ENCODE measurements around the gene CD52. TPM values are rescaled to one million over a fixed set of nuclear protein-coding genes. Genes with fewer than 3 reads are reported as not detected.

CD52 gene
- total and polyA plus RNA-seq, 2 donors (not counting 3 experiments of a cell fraction or from before 2014, with no cell fraction given) = not detected

- Histone ChIP-seq H2AFZ (ENCODE audit: low read depth, low read length) (peak within 1 kb of the TSS; percentile 45), H4K20me1 (replicated peaks; ENCODE audit: control insufficient read depth, extremely low read depth, insufficient read depth, low read length) (no peaks in the 10 kb centered on the region), H3K4me2 (ENCODE audit: insufficient read depth, low read length) (peak within 1 kb of the TSS; percentile 74), H3K9ac (replicated peaks; ENCODE audit: extremely low read depth, insufficient read depth, low read length) (peak within 1 kb of the TSS; percentile 82), H3K9me3 (replicated peaks; ENCODE audit: control insufficient read depth, insufficient read depth, low read length) (no peaks in the 10 kb centered on the region), H3K36me3 (ENCODE audit: control insufficient read depth in 2 of 2, extremely low read depth in 1 of 2, insufficient read depth in 2 of 2, low read length in 2 of 2) (peaks cover 3 to 10% of the 10 kb centered on the region in 2 experiments), H3K27me3 (ENCODE audit: control insufficient read depth in 2 of 2, insufficient read depth in 2 of 2, low read length in 2 of 2) (no peaks in the 10 kb centered on the region), H3K4me3 (replicated peaks in 1 of 3; ENCODE audit: insufficient read depth in 1 of 3, low read depth in 1 of 3, low read length in 3 of 3) (peak within 1 kb of the TSS; percentile 54 to 95 (median 69)), H3K9me1 (replicated peaks; ENCODE audit: control insufficient read depth, extremely low read depth, insufficient read depth, low read length) (no peaks in the 10 kb centered on the region), H3K27ac (ENCODE audit: insufficient read depth, low read depth, low read length) (peak within 1 kb of the TSS; percentile 82), H3K79me2 (ENCODE audit: control insufficient read depth, insufficient read depth, low read length) (peaks cover 31% of the 10 kb centered on the region), H3K4me1 (ENCODE audit: control insufficient read depth, extremely low read depth, insufficient read depth, low read length) (peaks cover 52% of the 10 kb centered on the region)
- intact Hi-C loops (cut with micrococcal nuclease) = loop anchor here (1.0 to 5.0 kb wide), 3 partner anchors 27 to 242 kb away; partner anchors contain the start of genes HMGN2 and UBXN11
- POLR2A ChIA-PET = interaction anchor here (0.7 kb wide), 2 partner anchors 28 to 390 kb away, joined by 3 read pairs; no protein-coding TSS in a partner anchor
- FAIRE-seq (peak; percentile 91), DNase-seq (ENCODE audit: low read depth, low spot score) (peak; percentile 89)
- dilution Hi-C loops (cut with MboI; ENCODE audit: extremely low pct_ligation_motif_present, low sequenced_read_pairs) = no loop called here
- TSS peak; percentile 62 for BruUV-seq (replicated peaks)
- TF ChIP-seq CTCF (IDR thresholded peaks at IDR 0.05; ENCODE audit: extremely low read depth in 1 of 2, insufficient read depth in 1 of 2, low read depth in 1 of 2, low read length in 2 of 2) = peak; percentile 50 to 69
- TF ChIP-seq POLR2A (IDR thresholded peaks at IDR 0.05; ENCODE audit: low read depth, low read length) = peak; percentile 97
- TF ChIP-seq MAX (IDR thresholded peaks at IDR 0.05; ENCODE audit: insufficient read depth, insufficient read length) = no peak
- peak; percentile 99 for TF ChIP-seq POLR2AphosphoS5 (IDR thresholded peaks at IDR 0.05; ENCODE audit: insufficient read depth, low read depth, low read length)
- peak; percentile 39 for TF ChIP-seq FOS (IDR thresholded peaks at IDR 0.05; ENCODE audit: borderline replicate concordance, insufficient read depth, low read length)
- TF ChIP-seq EZH2 (IDR thresholded peaks at IDR 0.05; ENCODE audit: borderline replicate concordance, low read depth, low read length, severe bottlenecking) = no peak
- CTCF ChIA-PET = interaction anchor here (0.6 to 9.1 kb wide), 12 partner anchors 8 to 175 kb away, joined by 3 to 132 read pairs (median 4); partner anchors contain the start of genes CD52, CEP85 and ZNF593
Measured at GRCh38 chr1:26279456-26280332, 38.1 kb upstream of the CD52 start, which contains the start of gene SH3BGRL3. SH3BGRL3 (plus strand) TSS chr1:26280086; CDS start chr1:26280156, 70 bp downstream.
